Measurements from ENCODE around the gene CDH22. TPM values are rescaled to one million over a fixed set of nuclear protein-coding genes. Genes with fewer than 3 reads are reported as not detected.

Gene CDH22
- total RNA-seq, 1 donor from 2014 or later = 0.09 TPM

- Mint-ChIP-seq H3K36me3 (ENCODE audit: low read depth) (no peaks in the 10 kb centered on the region), H3K27ac (ENCODE audit: unreplicated experiment) (no peak overlapping the region), H3K4me1 (peaks cover 6% of the 10 kb centered on the region), H3K27me3 (ENCODE audit: low read depth) (peaks cover 49% of the 10 kb centered on the region), H3K9me3 (no peaks in the 10 kb centered on the region), H3K4me3 (no peak overlapping the region)
- TF ChIP-seq, protein P1, sequence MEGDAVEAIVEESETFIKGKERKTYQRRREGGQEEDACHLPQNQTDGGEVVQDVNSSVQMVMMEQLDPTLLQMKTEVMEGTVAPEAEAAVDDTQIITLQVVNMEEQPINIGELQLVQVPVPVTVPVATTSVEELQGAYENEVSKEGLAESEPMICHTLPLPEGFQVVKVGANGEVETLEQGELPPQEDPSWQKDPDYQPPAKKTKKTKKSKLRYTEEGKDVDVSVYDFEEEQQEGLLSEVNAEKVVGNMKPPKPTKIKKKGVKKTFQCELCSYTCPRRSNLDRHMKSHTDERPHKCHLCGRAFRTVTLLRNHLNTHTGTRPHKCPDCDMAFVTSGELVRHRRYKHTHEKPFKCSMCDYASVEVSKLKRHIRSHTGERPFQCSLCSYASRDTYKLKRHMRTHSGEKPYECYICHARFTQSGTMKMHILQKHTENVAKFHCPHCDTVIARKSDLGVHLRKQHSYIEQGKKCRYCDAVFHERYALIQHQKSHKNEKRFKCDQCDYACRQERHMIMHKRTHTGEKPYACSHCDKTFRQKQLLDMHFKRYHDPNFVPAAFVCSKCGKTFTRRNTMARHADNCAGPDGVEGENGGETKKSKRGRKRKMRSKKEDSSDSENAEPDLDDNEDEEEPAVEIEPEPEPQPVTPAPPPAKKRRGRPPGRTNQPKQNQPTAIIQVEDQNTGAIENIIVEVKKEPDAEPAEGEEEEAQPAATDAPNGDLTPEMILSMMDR (conservative IDR thresholded peaks at IDR 0.05) = no peak
- DNase-seq (ENCODE audit: low read depth, low spot score) = no peak
Measured at GRCh38 chr20:46129955-46130481, 178.3 kb downstream of the CDH22 start.

DNA sequence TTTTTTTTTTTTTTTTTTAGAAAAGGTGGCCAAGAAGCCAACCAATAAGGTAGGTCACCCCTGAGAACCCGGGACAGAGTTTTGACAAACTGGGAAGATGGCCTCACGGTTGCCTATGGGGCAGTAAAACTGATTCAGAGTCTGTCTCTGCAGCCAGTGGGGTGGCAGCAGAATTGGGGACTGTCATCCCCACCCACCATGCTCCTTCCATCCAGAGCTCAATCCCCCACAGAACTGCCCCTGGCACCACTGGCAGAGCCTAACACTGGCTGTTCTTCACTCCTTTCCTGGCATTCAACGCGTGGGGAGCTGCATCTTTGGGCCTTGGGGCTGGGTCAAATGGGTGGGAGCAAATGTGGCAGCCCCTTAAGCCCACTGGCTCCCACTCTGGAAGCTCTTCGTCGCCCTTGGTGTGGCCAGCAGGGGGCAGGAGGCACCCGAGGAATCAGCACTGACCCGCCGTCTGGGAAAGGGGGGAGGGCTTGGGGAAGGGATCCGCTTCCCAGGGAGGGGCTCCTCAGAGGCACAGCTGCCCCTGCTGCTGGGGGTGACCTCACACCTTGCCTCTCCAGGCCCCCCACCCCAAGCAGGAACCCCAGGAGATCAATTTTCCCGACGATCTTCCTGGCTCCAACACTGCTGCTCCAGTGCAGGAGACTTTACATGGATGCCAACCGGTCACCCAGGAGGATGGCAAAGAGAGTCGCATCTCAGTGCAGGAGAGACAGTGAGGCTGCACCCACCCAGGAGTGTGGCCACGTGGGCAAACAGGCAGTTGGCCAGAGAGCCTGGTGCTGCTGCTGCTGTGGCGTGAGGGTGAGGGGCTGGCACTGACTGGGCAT lies 179.8 kb downstream of the CDH22 start:
- Mint-ChIP-seq H3K9me3 (no peaks in the 10 kb centered on the region), H3K4me3 (no peak overlapping the region), H3K27ac (ENCODE audit: unreplicated experiment) (no peak overlapping the region), H3K36me3 (ENCODE audit: low read depth) (no peaks in the 10 kb centered on the region), H3K4me1 (peaks cover 6% of the 10 kb centered on the region), H3K27me3 (ENCODE audit: low read depth) (peaks cover 49% of the 10 kb centered on the region)
- TF ChIP-seq, protein P1 (conservative IDR thresholded peaks at IDR 0.05) = peak; percentile 68
- DNase-seq (ENCODE audit: low read depth, low spot score) = peak; percentile 61

DNA sequence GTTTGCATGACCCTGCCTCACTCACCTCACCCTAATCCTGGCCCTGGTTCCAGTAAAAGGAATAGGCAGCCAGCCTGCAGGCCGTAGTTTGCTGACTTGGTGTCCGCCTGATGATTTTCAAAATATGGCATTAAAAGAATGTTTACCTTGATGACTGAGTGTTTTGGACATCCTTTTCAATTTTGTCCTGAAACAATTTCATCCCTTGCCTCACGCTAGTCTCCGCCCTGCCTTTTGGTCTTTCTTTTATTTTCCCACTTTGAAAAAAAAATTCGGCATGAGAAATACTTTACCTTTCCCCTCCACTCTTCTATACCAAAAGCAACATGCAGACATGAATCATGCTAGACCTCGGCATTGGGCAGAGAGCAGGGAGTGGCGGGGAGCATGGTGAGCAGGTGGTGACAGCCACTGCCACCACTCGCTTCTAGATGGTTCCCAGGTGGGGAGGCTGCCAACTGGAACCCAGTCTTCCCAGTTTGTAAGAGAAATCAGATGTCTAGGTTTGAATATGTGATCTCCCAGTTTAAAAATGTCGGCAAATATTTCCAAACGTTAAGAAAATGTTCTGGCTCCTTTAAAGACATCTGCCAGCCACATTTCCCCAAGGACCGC lies 180.8 kb downstream of the CDH22 start:
- Mint-ChIP-seq H3K4me1 (peaks cover 2% of the 10 kb centered on the region), H3K9me3 (no peaks in the 10 kb centered on the region), H3K27ac (ENCODE audit: unreplicated experiment) (no peak overlapping the region), H3K36me3 (ENCODE audit: low read depth) (no peaks in the 10 kb centered on the region), H3K4me3 (no peak overlapping the region), H3K27me3 (ENCODE audit: low read depth) (peaks cover 42% of the 10 kb centered on the region)
- no peak for DNase-seq (ENCODE audit: low read depth, low spot score)
- TF ChIP-seq, protein P1 (conservative IDR thresholded peaks at IDR 0.05) = no peak

- no peak for DNase-seq (ENCODE audit: low read depth, low spot score)
- H3K4me3 Mint-ChIP-seq = no peak overlapping the region
- no peaks in the 10 kb centered on the region for H3K36me3 Mint-ChIP-seq (ENCODE audit: low read depth)
- TF ChIP-seq, protein P1 (conservative IDR thresholded peaks at IDR 0.05) = no peak
- H3K27me3 Mint-ChIP-seq (ENCODE audit: low read depth) = peaks cover 34% of the 10 kb centered on the region
- no peak overlapping the region for H3K27ac Mint-ChIP-seq (ENCODE audit: unreplicated experiment)
- no peaks in the 10 kb centered on the region for H3K4me1 Mint-ChIP-seq
- no peaks in the 10 kb centered on the region for H3K9me3 Mint-ChIP-seq
Measured at GRCh38 chr20:46126440-46127056, 181.8 kb downstream of the CDH22 start.

Other genes starting within 250 kb of the CDH22 start
- 65.6 and 69.5 TPM in 2 replicates for gene NCOA5, start 218.5 kb downstream of the CDH22 start, total RNA-seq
- gene CD40, start 190.2 kb downstream of the CDH22 start, total RNA-seq = 4.2 and 4.8 TPM in 2 replicates
- gene ELMO2, start 98.1 kb upstream of the CDH22 start, total RNA-seq = 62.4 and 70.1 TPM in 2 replicates
- 21.0 and 21.4 TPM in 2 replicates for gene ZNF334, start 205.1 kb upstream of the CDH22 start, total RNA-seq
- 0.14 and 0.26 TPM in 2 replicates for gene OCSTAMP, start 242.2 kb upstream of the CDH22 start, total RNA-seq

Measured in neural crest cell (in vitro differentiated cells).